ENCODE results near the gene MISP3.
"Not testable (repeated sequence)": the region's sequence is repeated elsewhere in the genome, so short reads cannot be mapped to it uniquely, and the experiment has no call there.

MISP3 gene

GRCh38 chr19:14072535-14073260 is at the start of gene MISP3:
Gene MISP3 (plus strand): TSS chr19:14072786. CDS start chr19:14073310, 524 bp downstream.
- peak within 1 kb of the TSS; percentile 79 for H3K27ac ChIP-seq
- no peak for DNase-seq (ENCODE audit: low read depth, low spot score)

GRCh38 chr19:14023404-14024235 is 49.0 kb upstream of the MISP3 start:
- no peak overlapping the region for H3K27ac ChIP-seq
- no peak for DNase-seq (ENCODE audit: low read depth, low spot score)

- not testable (repeated sequence) for H3K27ac ChIP-seq; DNase-seq (ENCODE audit: low read depth, low spot score)
Observed at GRCh38 chr19:14026652-14027192, 45.9 kb upstream of the MISP3 start.

- no peak for DNase-seq (ENCODE audit: low read depth, low spot score)
- no peak within 1 kb of the TSS for H3K27ac ChIP-seq
Observed at GRCh38 chr19:14027856-14028450, 44.6 kb upstream of the MISP3 start, which contains the start of gene RLN3. Gene RLN3 (plus strand): TSS chr19:14028148. CDS start chr19:14028205, 57 bp downstream.

GRCh38 chr19:14028901-14029300 is 43.7 kb upstream of the MISP3 start:
- H3K27ac ChIP-seq, result no peak overlapping the region
- no peak for DNase-seq (ENCODE audit: low read depth, low spot score)

- H3K27ac ChIP-seq, result no peak overlapping the region
- DNase-seq (ENCODE audit: low read depth, low spot score), result no peak
Observed at GRCh38 chr19:14030997-14031718, 41.4 kb upstream of the MISP3 start.

GRCh38 chr19:14031719-14032480 is 40.7 kb upstream of the MISP3 start, which contains the start of gene IL27RA:
Gene IL27RA (plus strand): TSS chr19:14031762. CDS start chr19:14031873, 111 bp downstream.
- H3K27ac ChIP-seq, result no peak within 1 kb of the TSS
- DNase-seq (ENCODE audit: low read depth, low spot score), result no peak

GRCh38 chr19:14033946-14034345 is 38.6 kb upstream of the MISP3 start:
- no peak for DNase-seq (ENCODE audit: low read depth, low spot score)
- no peak overlapping the region for H3K27ac ChIP-seq

- not testable (repeated sequence) for H3K27ac ChIP-seq; DNase-seq (ENCODE audit: low read depth, low spot score)
Observed at GRCh38 chr19:14035159-14035558, 37.4 kb upstream of the MISP3 start.

GRCh38 chr19:14035706-14036105 is 36.9 kb upstream of the MISP3 start:
- H3K27ac ChIP-seq, result no peak overlapping the region

GRCh38 chr19:14039181-14039580 is 33.4 kb upstream of the MISP3 start:
- DNase-seq (ENCODE audit: low read depth, low spot score), result no peak
- H3K27ac ChIP-seq, result no peak overlapping the region

More at GRCh38 chr19:14035706-14036105, 36.9 kb upstream of the MISP3 start:
- no peak for DNase-seq (ENCODE audit: low read depth, low spot score)

GRCh38 chr19:14042659-14043608 is 29.7 kb upstream of the MISP3 start:
- not testable (repeated sequence) for H3K27ac ChIP-seq; DNase-seq (ENCODE audit: low read depth, low spot score)

GRCh38 chr19:14047866-14048265 is 24.7 kb upstream of the MISP3 start:
- DNase-seq (ENCODE audit: low read depth, low spot score); H3K27ac ChIP-seq: not testable (repeated sequence)

- no peak for DNase-seq (ENCODE audit: low read depth, low spot score)
- H3K27ac ChIP-seq, result no peak overlapping the region
Observed at GRCh38 chr19:14048443-14049153, 24.0 kb upstream of the MISP3 start.

- no peak overlapping the region for H3K27ac ChIP-seq
- no peak for DNase-seq (ENCODE audit: low read depth, low spot score)
Observed at GRCh38 chr19:14050512-14050911, 22.1 kb upstream of the MISP3 start.

- DNase-seq (ENCODE audit: low read depth, low spot score); H3K27ac ChIP-seq: not testable (repeated sequence)
Observed at GRCh38 chr19:14050961-14051360, 21.6 kb upstream of the MISP3 start.

GRCh38 chr19:14051980-14052379 is 20.6 kb upstream of the MISP3 start:
- no peak for DNase-seq (ENCODE audit: low read depth, low spot score)
- H3K27ac ChIP-seq, result no peak overlapping the region
